ENCODE measurements around the gene PPP1R12B.
"Not testable (repeated sequence)": the region's sequence is repeated elsewhere in the genome, so short reads cannot be mapped to it uniquely, and the experiment has no call there.

The PPP1R12B gene

GRCh38 chr1:202469123-202469522 is 120.6 kb downstream of the PPP1R12B start:
- H3K9me3 ChIP-seq (ENCODE audit: control insufficient read depth, low read length); H3K4me3 ChIP-seq (ENCODE audit: extremely low read depth, insufficient read depth, low read length, poor library complexity, severe bottlenecking); H3K4me1 ChIP-seq (ENCODE audit: control insufficient read depth, insufficient read depth, low read length, poor library complexity, severe bottlenecking); H3K27ac ChIP-seq (ENCODE audit: low read depth, low read length, severe bottlenecking); H3K36me3 ChIP-seq (ENCODE audit: control insufficient read depth, insufficient read depth, low read length): not testable (repeated sequence)
- no CpG with 5 or more reads among the region's 1 CpG for WGBS, 2 experiments (ENCODE audit: insufficient coverage in 2 of 2)

- no peaks in the 10 kb centered on the region for H3K4me1 ChIP-seq (ENCODE audit: control insufficient read depth, insufficient read depth, low read length, poor library complexity, severe bottlenecking)
- H3K27ac ChIP-seq (ENCODE audit: low read depth, low read length, severe bottlenecking) = no peak overlapping the region
- no peaks in the 10 kb centered on the region for H3K36me3 ChIP-seq (ENCODE audit: control insufficient read depth, insufficient read depth, low read length)
- WGBS, 2 experiments (ENCODE audit: insufficient coverage in 2 of 2) = 100% methylated on average over 1 of the region's 3 CpGs; no CpG with 5 or more reads in 1 of the 2 experiments
- H3K4me3 ChIP-seq (ENCODE audit: extremely low read depth, insufficient read depth, low read length, poor library complexity, severe bottlenecking) = no peak overlapping the region
- H3K9me3 ChIP-seq (ENCODE audit: control insufficient read depth, low read length) = no peaks in the 10 kb centered on the region
Observed at GRCh38 chr1:202471246-202471645, 122.7 kb downstream of the PPP1R12B start.

- not testable (repeated sequence) for H3K4me1 ChIP-seq (ENCODE audit: control insufficient read depth, insufficient read depth, low read length, poor library complexity, severe bottlenecking); H3K9me3 ChIP-seq (ENCODE audit: control insufficient read depth, low read length); H3K27ac ChIP-seq (ENCODE audit: low read depth, low read length, severe bottlenecking); H3K4me3 ChIP-seq (ENCODE audit: extremely low read depth, insufficient read depth, low read length, poor library complexity, severe bottlenecking); H3K36me3 ChIP-seq (ENCODE audit: control insufficient read depth, insufficient read depth, low read length)
- 100% methylated on average over 1 of the region's 2 CpGs for WGBS, 2 experiments (ENCODE audit: insufficient coverage in 2 of 2)
Observed at GRCh38 chr1:202472347-202473124, 124.0 kb downstream of the PPP1R12B start.

GRCh38 chr1:202473266-202474045 is 125.0 kb downstream of the PPP1R12B start:
- H3K36me3 ChIP-seq (ENCODE audit: control insufficient read depth, insufficient read depth, low read length) = not testable (repeated sequence)
- WGBS, 2 experiments (ENCODE audit: insufficient coverage in 2 of 2) = 57 to 63% methylated on average over 1 to 4 of the region's 6 CpGs

GRCh38 chr1:202479661-202480060 is 131.2 kb downstream of the PPP1R12B start:
- H3K36me3 ChIP-seq (ENCODE audit: control insufficient read depth, insufficient read depth, low read length); H3K9me3 ChIP-seq (ENCODE audit: control insufficient read depth, low read length); H3K4me1 ChIP-seq (ENCODE audit: control insufficient read depth, insufficient read depth, low read length, poor library complexity, severe bottlenecking); H3K4me3 ChIP-seq (ENCODE audit: extremely low read depth, insufficient read depth, low read length, poor library complexity, severe bottlenecking); H3K27ac ChIP-seq (ENCODE audit: low read depth, low read length, severe bottlenecking): not testable (repeated sequence)

More at GRCh38 chr1:202473266-202474045, 125.0 kb downstream of the PPP1R12B start:
- H3K9me3 ChIP-seq (ENCODE audit: control insufficient read depth, low read length); H3K4me3 ChIP-seq (ENCODE audit: extremely low read depth, insufficient read depth, low read length, poor library complexity, severe bottlenecking); H3K27ac ChIP-seq (ENCODE audit: low read depth, low read length, severe bottlenecking); H3K4me1 ChIP-seq (ENCODE audit: control insufficient read depth, insufficient read depth, low read length, poor library complexity, severe bottlenecking): not testable (repeated sequence)

GRCh38 chr1:202480640-202481039 is 132.1 kb downstream of the PPP1R12B start:
- not testable (repeated sequence) for H3K36me3 ChIP-seq (ENCODE audit: control insufficient read depth, insufficient read depth, low read length); H3K4me1 ChIP-seq (ENCODE audit: control insufficient read depth, insufficient read depth, low read length, poor library complexity, severe bottlenecking); H3K4me3 ChIP-seq (ENCODE audit: extremely low read depth, insufficient read depth, low read length, poor library complexity, severe bottlenecking); H3K27ac ChIP-seq (ENCODE audit: low read depth, low read length, severe bottlenecking); H3K9me3 ChIP-seq (ENCODE audit: control insufficient read depth, low read length)

GRCh38 chr1:202483362-202483761 is 134.9 kb downstream of the PPP1R12B start:
- not testable (repeated sequence) for H3K36me3 ChIP-seq (ENCODE audit: control insufficient read depth, insufficient read depth, low read length); H3K4me1 ChIP-seq (ENCODE audit: control insufficient read depth, insufficient read depth, low read length, poor library complexity, severe bottlenecking); H3K4me3 ChIP-seq (ENCODE audit: extremely low read depth, insufficient read depth, low read length, poor library complexity, severe bottlenecking); H3K27ac ChIP-seq (ENCODE audit: low read depth, low read length, severe bottlenecking); H3K9me3 ChIP-seq (ENCODE audit: control insufficient read depth, low read length)
- WGBS, 2 experiments (ENCODE audit: insufficient coverage in 2 of 2) = 63 to 83% methylated on average over 2 of the region's 2 CpGs

- not testable (repeated sequence) for H3K4me1 ChIP-seq (ENCODE audit: control insufficient read depth, insufficient read depth, low read length, poor library complexity, severe bottlenecking); H3K36me3 ChIP-seq (ENCODE audit: control insufficient read depth, insufficient read depth, low read length); H3K27ac ChIP-seq (ENCODE audit: low read depth, low read length, severe bottlenecking); H3K9me3 ChIP-seq (ENCODE audit: control insufficient read depth, low read length); H3K4me3 ChIP-seq (ENCODE audit: extremely low read depth, insufficient read depth, low read length, poor library complexity, severe bottlenecking)
- WGBS, 2 experiments (ENCODE audit: insufficient coverage in 2 of 2) = no CpG with 5 or more reads among the region's 2 CpGs
Observed at GRCh38 chr1:202484032-202484431, 135.5 kb downstream of the PPP1R12B start.

- 92 to 100% methylated on average over 2 to 3 of the region's 3 CpGs for WGBS, 2 experiments (ENCODE audit: insufficient coverage in 2 of 2)
- H3K27ac ChIP-seq (ENCODE audit: low read depth, low read length, severe bottlenecking) = not testable (repeated sequence)
Observed at GRCh38 chr1:202484820-202485219, 136.3 kb downstream of the PPP1R12B start.

GRCh38 chr1:202488178-202488649 is 139.7 kb downstream of the PPP1R12B start:
- H3K4me3 ChIP-seq (ENCODE audit: extremely low read depth, insufficient read depth, low read length, poor library complexity, severe bottlenecking); H3K4me1 ChIP-seq (ENCODE audit: control insufficient read depth, insufficient read depth, low read length, poor library complexity, severe bottlenecking); H3K36me3 ChIP-seq (ENCODE audit: control insufficient read depth, insufficient read depth, low read length); H3K27ac ChIP-seq (ENCODE audit: low read depth, low read length, severe bottlenecking); H3K9me3 ChIP-seq (ENCODE audit: control insufficient read depth, low read length): not testable (repeated sequence)
- 96 to 100% methylated on average over 2 to 5 of the region's 6 CpGs for WGBS, 2 experiments (ENCODE audit: insufficient coverage in 2 of 2)

More at GRCh38 chr1:202484820-202485219, 136.3 kb downstream of the PPP1R12B start:
- H3K4me1 ChIP-seq (ENCODE audit: control insufficient read depth, insufficient read depth, low read length, poor library complexity, severe bottlenecking); H3K4me3 ChIP-seq (ENCODE audit: extremely low read depth, insufficient read depth, low read length, poor library complexity, severe bottlenecking); H3K9me3 ChIP-seq (ENCODE audit: control insufficient read depth, low read length); H3K36me3 ChIP-seq (ENCODE audit: control insufficient read depth, insufficient read depth, low read length): not testable (repeated sequence)

GRCh38 chr1:202489101-202489500 is 140.6 kb downstream of the PPP1R12B start:
- H3K4me1 ChIP-seq (ENCODE audit: control insufficient read depth, insufficient read depth, low read length, poor library complexity, severe bottlenecking); H3K27ac ChIP-seq (ENCODE audit: low read depth, low read length, severe bottlenecking); H3K4me3 ChIP-seq (ENCODE audit: extremely low read depth, insufficient read depth, low read length, poor library complexity, severe bottlenecking); H3K9me3 ChIP-seq (ENCODE audit: control insufficient read depth, low read length); H3K36me3 ChIP-seq (ENCODE audit: control insufficient read depth, insufficient read depth, low read length): not testable (repeated sequence)

Data from mesodermal cell (in vitro differentiated cells).